DMS79 treated with DMSO at 0.1 percent for 48 hours (cell line): ENCODE measurements around the gene PSMC3.

Experiments used
- DNase-seq: peaks from one replicate; lab custom pipeline; 2025; lab: John Stamatoyannopoulos, UW

The PSMC3 gene

GRCh38 chr11:47394050-47394321, 32.3 kb downstream of the PSMC3 start:
- no peak for DNase-seq

- no peak for DNase-seq
Measured at GRCh38 chr11:47393163-47394049, 32.8 kb downstream of the PSMC3 start.

- DNase-seq, result no peak
Measured at GRCh38 chr11:47392546-47393162, 33.6 kb downstream of the PSMC3 start.

DNA sequence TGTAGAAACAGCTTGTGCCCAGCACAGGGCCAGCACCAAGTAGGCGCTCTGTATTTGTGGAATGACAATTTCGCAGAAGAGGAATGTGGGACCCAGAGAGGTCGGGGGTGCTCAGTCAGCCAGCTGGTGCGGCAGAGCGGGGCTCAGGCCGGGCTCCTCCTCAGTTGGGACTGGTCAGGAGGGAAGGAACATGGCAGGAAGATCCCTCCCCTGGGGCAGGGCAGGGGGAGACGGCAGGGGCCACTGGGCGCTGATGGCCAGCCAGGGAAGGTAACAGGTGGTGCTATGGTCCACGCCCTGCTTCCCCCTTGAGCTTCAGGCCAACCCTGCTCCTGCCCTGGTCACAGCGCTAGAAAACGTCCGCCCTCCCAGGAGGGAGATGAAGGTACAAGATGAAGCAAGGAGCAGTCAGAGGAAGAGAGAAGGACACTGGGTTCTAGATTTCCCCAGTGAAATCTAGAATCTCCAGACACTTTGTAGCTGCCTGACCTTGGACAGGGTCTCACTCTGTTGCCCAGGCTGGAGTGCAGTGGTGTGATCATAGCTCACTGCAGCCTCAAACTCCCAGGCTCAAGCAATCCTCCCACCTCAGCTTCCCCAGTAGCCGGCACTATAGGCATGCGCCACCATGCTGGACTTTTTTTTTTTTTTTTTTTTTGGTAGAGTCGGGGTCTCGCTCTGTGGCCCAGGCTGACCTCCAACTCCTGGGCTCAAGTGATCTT, 34.4 kb downstream of the PSMC3 start:
- DNase-seq, result no peak

- no peak for DNase-seq
Measured at GRCh38 chr11:47391077-47391583, 35.1 kb downstream of the PSMC3 start.

- no peak for DNase-seq
Measured at GRCh38 chr11:47390422-47390760, 35.8 kb downstream of the PSMC3 start.

DNA sequence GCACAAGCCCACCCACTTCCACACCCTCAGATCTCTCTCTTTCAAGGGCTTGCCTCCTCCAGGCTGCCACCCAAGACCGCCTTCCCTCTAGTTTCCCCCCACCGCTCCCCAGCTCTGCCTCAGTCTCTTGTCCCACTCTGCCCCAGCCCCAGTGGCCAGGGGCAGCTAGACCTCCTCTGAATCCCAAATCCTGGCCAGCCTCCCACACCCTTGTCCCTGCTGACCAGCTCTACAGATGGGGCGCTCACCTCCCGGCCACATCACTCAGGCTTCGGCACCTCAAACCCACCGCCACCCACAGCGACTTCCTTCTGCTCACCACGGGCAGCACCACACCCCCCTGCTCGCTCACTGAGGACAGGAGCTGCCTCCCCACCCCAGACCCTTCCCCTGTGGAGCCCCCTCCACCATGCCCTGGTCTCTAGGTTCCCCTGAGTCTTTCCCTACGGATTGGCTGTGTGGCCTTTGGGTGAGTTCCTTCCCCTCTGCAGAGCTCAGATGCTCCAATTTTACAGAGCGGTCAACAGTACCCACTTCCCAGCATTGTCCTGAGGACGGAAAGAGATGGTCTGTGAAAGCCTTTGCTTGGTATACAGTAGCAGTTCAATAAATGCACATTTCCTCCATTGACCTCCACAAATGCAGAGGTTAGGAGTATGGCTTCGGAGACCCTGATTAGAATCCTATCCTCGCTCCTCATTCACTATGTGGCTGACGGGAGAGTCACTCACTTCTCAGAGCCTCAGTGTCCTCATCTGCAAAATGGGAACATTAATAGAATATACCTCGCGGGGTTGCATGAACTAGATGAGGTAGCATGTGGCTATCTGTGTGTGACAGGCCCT, 36.4 kb downstream of the PSMC3 start:
- no peak for DNase-seq

DNA sequence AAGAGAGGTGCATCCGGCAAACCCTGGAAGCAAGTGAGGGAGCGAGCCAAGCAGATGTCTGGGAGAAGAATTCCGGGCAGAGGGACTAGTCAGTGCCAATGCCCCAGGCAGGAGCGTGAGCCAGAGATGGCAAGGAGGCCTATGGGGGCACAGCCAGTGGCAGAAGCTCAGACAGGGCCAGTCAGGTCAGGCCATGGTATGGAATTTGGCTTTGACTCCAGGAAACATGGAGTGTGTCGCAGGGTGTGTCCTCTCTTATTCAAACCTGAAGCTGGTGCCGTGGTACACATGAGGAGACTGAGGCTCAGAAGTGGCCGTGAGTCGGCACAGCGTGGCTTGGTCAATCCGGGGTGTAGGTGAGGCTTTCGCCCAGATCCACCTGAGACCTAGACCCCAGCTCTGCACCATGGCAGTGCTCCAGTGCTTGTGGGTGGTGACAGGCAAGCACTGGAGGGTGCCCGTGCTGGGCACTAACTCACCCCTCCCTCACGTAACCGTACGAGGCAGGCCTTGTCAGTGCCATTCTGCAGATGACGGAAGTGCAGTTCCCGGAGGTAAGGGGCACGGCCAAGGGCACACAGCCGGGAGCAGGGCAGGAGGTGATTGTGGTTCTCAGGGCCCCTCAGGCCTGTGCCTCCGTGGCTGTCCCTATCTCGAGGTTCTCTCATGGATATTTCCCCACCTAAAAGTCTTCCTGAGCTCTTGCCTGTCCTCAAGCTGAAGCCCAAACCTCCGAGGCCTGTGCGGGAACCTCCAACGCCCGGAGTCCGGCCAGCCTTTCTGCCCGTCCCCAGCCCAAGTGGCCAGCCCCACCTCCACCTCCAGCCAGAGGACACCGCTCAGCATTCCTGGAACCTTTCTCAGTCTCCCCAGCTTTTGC, 37.3 kb downstream of the PSMC3 start:
- no peak for DNase-seq

GRCh38 chr11:47387944-47388696, 38.1 kb downstream of the PSMC3 start:
- no peak for DNase-seq

DNA sequence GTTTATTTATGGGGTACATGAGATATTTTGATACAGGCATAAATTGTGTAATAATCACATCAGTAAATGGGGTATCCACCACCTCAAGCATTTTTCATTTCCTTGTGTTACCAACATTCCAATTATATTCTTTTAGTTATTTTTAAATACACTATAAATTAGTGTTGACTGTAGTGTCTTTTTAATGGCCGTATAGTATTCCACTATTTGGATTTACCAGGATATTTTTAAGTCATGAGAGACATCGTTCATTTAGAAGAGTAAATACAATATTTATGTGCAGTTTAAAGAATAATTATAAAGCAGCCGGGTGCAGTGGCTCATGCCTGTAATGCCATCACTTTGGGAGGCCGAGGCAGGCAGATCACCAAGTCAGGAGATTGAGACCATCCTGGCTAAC, 41.7 kb downstream of the PSMC3 start:
- no peak for DNase-seq

DNA sequence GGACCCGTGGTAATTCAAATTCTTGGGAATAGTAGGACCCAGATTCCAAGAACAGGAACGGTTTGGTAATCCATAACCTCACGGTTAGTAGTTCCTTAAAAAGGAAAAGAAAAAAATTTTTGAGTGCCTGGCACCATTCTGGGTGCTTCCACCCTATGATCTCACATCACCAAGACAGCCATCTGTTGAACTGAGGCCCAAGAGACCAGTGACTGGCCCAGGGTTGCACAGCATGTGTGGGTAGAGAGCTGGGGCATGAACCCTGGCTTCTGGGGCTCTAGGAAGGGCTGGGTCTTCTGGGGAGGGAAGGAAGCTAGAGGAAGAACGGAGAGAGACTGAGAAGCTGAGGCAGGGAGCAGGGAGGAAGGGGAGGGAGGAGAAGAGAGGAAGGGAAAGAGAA, 43.2 kb downstream of the PSMC3 start:
- DNase-seq, result no peak

DNA sequence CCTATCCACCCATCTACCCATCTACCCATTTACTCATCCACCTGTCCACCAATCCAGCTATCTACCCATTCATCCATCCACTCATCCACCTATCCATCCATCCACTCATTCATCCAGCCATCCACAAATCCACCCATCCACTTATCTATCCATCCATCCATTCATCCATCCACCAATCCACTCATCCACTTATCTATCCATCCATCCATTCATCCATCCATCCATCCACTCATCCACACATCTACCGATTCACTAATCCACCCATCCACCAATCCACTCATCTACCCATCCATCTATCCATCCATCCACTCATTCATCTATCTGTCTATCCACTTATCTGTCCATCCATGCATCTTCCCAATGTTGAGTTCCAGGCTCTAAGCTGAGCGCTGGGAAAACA, 46.2 kb downstream of the PSMC3 start:
- no peak for DNase-seq

DNA sequence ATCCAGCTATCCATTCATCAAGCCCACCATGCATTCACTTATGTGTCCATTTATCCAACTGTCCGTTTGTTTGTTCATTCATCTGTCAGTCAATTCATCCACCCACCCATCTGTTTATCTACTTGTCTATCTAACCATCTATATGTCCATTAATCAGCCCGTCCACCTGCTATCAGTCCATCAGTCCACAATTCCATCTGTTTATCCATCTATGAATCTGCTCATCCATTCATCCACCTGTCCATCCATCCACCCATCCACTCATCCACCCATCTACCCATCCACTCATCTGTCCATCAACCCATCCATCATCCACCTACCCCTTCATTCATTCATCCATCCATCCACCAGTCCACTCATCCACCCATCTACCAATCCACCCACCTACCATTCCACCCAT, 46.9 kb downstream of the PSMC3 start:
- DNase-seq, result no peak

- DNase-seq, result no peak
Measured at GRCh38 chr11:47378836-47379170, 47.4 kb downstream of the PSMC3 start.

DNA sequence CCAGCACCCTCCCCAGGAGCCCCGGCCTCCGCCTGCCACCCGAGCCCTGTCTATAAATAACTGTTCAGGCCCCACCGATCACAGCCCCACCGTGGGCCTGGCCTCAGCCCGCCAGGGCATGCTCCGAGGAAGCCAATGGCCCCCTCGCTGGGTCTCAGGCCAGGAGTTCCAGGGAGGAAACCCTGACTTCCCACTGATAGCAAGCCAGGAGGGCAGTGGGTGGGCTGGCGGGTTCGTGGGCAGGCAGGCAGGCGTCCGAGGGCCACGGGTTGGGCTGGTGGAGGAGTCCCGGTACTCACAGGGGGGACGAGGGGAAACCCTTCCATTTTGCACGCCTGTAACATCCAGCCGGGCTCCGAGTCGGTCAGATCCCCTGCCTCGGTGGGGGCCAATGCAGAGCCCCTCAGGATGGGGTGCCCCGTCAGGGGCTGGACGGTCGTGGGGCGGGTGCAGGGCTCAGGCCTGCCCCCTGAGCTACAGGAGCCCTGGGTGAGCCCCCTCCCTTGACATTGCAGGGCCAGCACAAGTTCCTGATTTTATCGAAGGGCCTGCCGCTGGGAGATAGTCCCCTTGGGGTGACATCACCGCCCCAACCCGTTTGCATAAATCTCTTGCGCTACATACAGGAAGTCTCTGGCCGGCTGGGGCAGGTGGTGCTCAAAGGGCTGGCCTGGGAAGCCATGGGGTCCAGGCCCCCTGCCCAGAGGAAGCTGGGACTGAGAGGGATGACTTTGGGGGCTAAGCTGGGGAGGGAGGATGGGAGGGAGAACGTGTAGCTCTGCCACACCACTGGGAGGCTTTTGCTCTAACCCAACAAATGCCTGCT, 48.0 kb downstream of the PSMC3 start, which contains the start of gene SPI1:
Gene SPI1, minus strand, starts transcription at position 538 of the 826 bp plus-strand sequence. Its CDS starts 194 bp downstream, at position 344.
- DNase-seq, result no peak

GRCh38 chr11:47377571-47378009, 48.6 kb downstream of the PSMC3 start:
- DNase-seq, result no peak

DNA sequence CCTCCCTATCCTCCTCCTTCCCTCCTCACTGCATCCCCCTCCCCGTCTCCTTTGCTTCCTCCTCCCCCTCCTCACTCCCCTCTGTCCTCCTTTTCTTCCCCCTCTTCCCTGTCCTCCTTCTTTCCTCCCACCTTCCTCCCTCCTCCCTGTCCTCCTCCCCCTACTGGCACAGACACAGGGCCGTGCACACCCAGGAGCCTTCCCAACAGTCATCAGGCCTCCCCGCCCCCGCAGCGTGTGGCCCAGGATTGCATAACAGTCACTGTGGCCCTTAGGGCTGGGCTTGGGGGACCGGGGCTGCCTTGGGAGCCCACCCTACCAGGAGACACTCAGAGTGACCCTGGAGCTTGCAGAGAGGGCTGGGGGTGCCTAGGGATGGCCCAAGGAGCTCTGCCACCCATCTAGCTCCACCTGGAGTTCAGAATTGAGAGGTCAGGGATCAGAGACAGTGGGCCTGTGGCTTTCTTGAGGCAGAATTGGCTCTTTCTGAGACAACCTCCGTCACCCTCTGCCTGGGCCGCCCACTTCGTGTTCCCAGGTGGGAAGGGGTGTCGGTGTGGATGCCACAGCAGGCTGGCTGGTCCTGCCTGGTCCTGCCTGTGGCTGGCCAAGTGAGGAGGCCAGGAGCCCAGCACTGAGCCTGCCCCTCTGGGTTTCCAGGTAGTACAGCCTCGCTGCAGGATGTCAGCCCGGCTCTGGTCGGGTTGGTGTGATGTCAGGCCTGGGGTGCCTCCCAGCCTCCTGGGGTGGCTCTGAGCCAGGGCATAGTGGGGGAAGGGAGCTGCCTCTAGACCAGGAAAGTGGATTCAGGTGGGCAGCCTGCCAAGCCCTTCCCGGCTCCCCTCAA, 49.5 kb downstream of the PSMC3 start:
- DNase-seq, result no peak

GRCh38 chr11:47376107-47376524, 50.1 kb downstream of the PSMC3 start:
- DNase-seq, result no peak
